HEK293 (cell line): ENCODE data around the gene DNAAF5.

Experiments
- CTCF ChIA-PET: fragments of 350-600 bp; formaldehyde crosslinking; extraction: SDS; loops from one replicate; lab custom pipeline; 2021; ENCODE audit warnings: antibody characterized with exemption; lab: Yijun Ruan, JAX
- POLR2A ChIA-PET: fragments of 300-600 bp; formaldehyde crosslinking; extraction: SDS; loops from one replicate; lab custom pipeline; 2020; ENCODE audit warnings: antibody characterized with exemption, inconsistent platforms; lab: Yijun Ruan, JAX
- H3K27ac ChIP-seq: fragments of 200-500 bp; sonication (Bioruptor generic); 2 replicates; pipeline ENCODE4 v1.5.1; 2014; ENCODE audit warnings: low read depth, low read length, control low read depth, inconsistent platforms; ENCODE audit errors: extremely low read depth
- H3K36me3 ChIP-seq, 2 experiments: fragments of 200-500 bp in 1 of 2; sonication (Bioruptor generic) in 1 of 2; 1 replicate in 1 of 2; 2 replicates in 1 of 2; pipeline ENCODE4 v1.5.1; 2014 to 2017; ENCODE audit warnings: inconsistent platforms in 2 of 2, low read length in 2 of 2; ENCODE audit not compliant: control insufficient read depth in 2 of 2, insufficient read depth in 1 of 2
- H3K4me1 ChIP-seq: fragments of 200-500 bp; sonication (Bioruptor generic); 2 replicates; pipeline ENCODE4 v1.5.1; 2014; ENCODE audit warnings: mild to moderate bottlenecking, low read length, inconsistent platforms; ENCODE audit not compliant: control insufficient read depth, insufficient read depth
- H3K4me3 ChIP-seq: 2 replicates; pipeline ENCODE4 v1.5.1; 2011; ENCODE audit warnings: low read depth, mild to moderate bottlenecking, control low read depth, low read length, moderate library complexity
- H3K9me3 ChIP-seq: fragments of 200-500 bp; sonication (Bioruptor generic); 2 replicates; pipeline ENCODE4 v1.5.1; 2014; ENCODE audit warnings: low read depth, low read length, inconsistent platforms; ENCODE audit not compliant: control insufficient read depth, insufficient read depth
- ATF2 ChIP-seq: fragments of 450-650 bp; formaldehyde crosslinking; IDR thresholded peaks from 2 replicates; pipeline ENCODE4 v1.5.1; 2016; ENCODE audit warnings: missing biosample characterization, missing genetic modification characterization, low read depth
- REPIN1 ChIP-seq: fragments of 450-650 bp; formaldehyde crosslinking; IDR thresholded peaks from 2 replicates; pipeline ENCODE4 v1.5.1; 2017; ENCODE audit warnings: missing biosample characterization, missing genetic modification characterization, low read depth
- SALL2 ChIP-seq: fragments of 450-650 bp; formaldehyde crosslinking; IDR thresholded peaks from 2 replicates; pipeline ENCODE4 v1.5.0; 2017; ENCODE audit warnings: missing biosample characterization, mild to moderate bottlenecking, missing genetic modification characterization, borderline replicate concordance
- SCRT2 ChIP-seq: fragments of 450-650 bp; formaldehyde crosslinking; IDR thresholded peaks from 2 replicates; pipeline ENCODE4 v1.5.1; 2016; ENCODE audit warnings: missing biosample characterization, missing genetic modification characterization
- ZBTB20 ChIP-seq: fragments of 450-650 bp; formaldehyde crosslinking; IDR thresholded peaks from 2 replicates; pipeline ENCODE4 v1.5.1; 2016; ENCODE audit warnings: missing biosample characterization, missing genetic modification characterization
- ZBTB21 ChIP-seq: fragments of 450-650 bp; formaldehyde crosslinking; IDR thresholded peaks from 2 replicates; pipeline ENCODE4 v1.5.1; 2017; ENCODE audit warnings: missing biosample characterization, missing genetic modification characterization
- ZBTB6 ChIP-seq: fragments of 450-650 bp; formaldehyde crosslinking; IDR thresholded peaks from 2 replicates; pipeline ENCODE4 v1.5.1; 2017; ENCODE audit warnings: missing biosample characterization, missing genetic modification characterization
- ZBTB7A ChIP-seq: fragments of 450-650 bp; formaldehyde crosslinking; IDR thresholded peaks from 2 replicates; pipeline ENCODE4 v1.5.1; 2016; ENCODE audit warnings: low read depth, missing biosample characterization, missing genetic modification characterization
- ZFP3 ChIP-seq: fragments of 450-650 bp; formaldehyde crosslinking; IDR thresholded peaks from 2 replicates; pipeline ENCODE4 v1.5.1; 2016; ENCODE audit warnings: low read depth, missing biosample characterization, missing genetic modification characterization
- ZNF138 ChIP-seq: fragments of 450-650 bp; formaldehyde crosslinking; IDR thresholded peaks from 2 replicates; pipeline ENCODE4 v1.5.1; 2016; ENCODE audit warnings: missing biosample characterization, missing genetic modification characterization, borderline replicate concordance
- ZNF155 ChIP-seq: fragments of 450-650 bp; formaldehyde crosslinking; IDR thresholded peaks from 2 replicates; pipeline ENCODE4 v1.5.1; 2016; ENCODE audit warnings: missing biosample characterization, missing genetic modification characterization
- ZNF2 ChIP-seq: fragments of 450-650 bp; formaldehyde crosslinking; IDR thresholded peaks from 2 replicates; pipeline ENCODE4 v1.5.1; 2016; ENCODE audit warnings: missing biosample characterization, missing genetic modification characterization
- ZNF211 ChIP-seq: fragments of 450-650 bp; formaldehyde crosslinking; IDR thresholded peaks from 2 replicates; pipeline ENCODE4 v1.5.1; 2016; ENCODE audit warnings: low read depth, missing biosample characterization, missing genetic modification characterization
- ZNF223 ChIP-seq: fragments of 450-650 bp; formaldehyde crosslinking; IDR thresholded peaks from 2 replicates; pipeline ENCODE4 v1.5.1; 2016; ENCODE audit warnings: missing biosample characterization, missing genetic modification characterization
- ZNF266 ChIP-seq: fragments of 450-650 bp; formaldehyde crosslinking; IDR thresholded peaks from 2 replicates; pipeline ENCODE4 v1.5.1; 2016; ENCODE audit warnings: missing biosample characterization, missing genetic modification characterization, low read depth
- ZNF311 ChIP-seq: fragments of 450-650 bp; formaldehyde crosslinking; IDR thresholded peaks from 2 replicates; pipeline ENCODE4 v1.5.1; 2017; ENCODE audit warnings: missing biosample characterization, missing genetic modification characterization, borderline replicate concordance
- ZNF350 ChIP-seq: fragments of 450-650 bp; formaldehyde crosslinking; IDR thresholded peaks from 2 replicates; pipeline ENCODE4 v1.5.0; 2017; ENCODE audit warnings: missing biosample characterization, mild to moderate bottlenecking, missing genetic modification characterization
- ZNF354C ChIP-seq: fragments of 450-650 bp; formaldehyde crosslinking; IDR thresholded peaks from 2 replicates; pipeline ENCODE4 v1.5.1; 2016; ENCODE audit warnings: missing biosample characterization, missing genetic modification characterization, low read depth, borderline replicate concordance
- ZNF555 ChIP-seq: fragments of 450-650 bp; formaldehyde crosslinking; conservative IDR thresholded peaks from 2 replicates; pipeline ENCODE4 v1.5.1; 2017; ENCODE audit warnings: missing biosample characterization, mild to moderate bottlenecking, missing genetic modification characterization, inconsistent platforms
- ZNF558 ChIP-seq: fragments of 450-650 bp; formaldehyde crosslinking; IDR thresholded peaks from 2 replicates; pipeline ENCODE4 v1.5.1; 2016; ENCODE audit warnings: missing biosample characterization, missing genetic modification characterization
- ZNF677 ChIP-seq: fragments of 450-650 bp; IDR thresholded peaks from 2 replicates; pipeline ENCODE4 v1.5.0; 2018; ENCODE audit warnings: missing biosample characterization, mild to moderate bottlenecking, missing genetic modification characterization, moderate library complexity
- ZNF704 ChIP-seq: fragments of 450-650 bp; formaldehyde crosslinking; IDR thresholded peaks from 2 replicates; pipeline ENCODE4 v1.5.1; 2016; ENCODE audit warnings: missing biosample characterization, missing genetic modification characterization
- ZSCAN4 ChIP-seq: fragments of 450-650 bp; formaldehyde crosslinking; IDR thresholded peaks from 2 replicates; pipeline ENCODE4 v1.5.1; 2017; ENCODE audit warnings: missing biosample characterization, missing genetic modification characterization
- TF ChIP-seq, protein P1 (sequence below): fragments of 450-650 bp; formaldehyde crosslinking; IDR thresholded peaks from 2 replicates; pipeline ENCODE4 v1.5.1; 2016; ENCODE audit warnings: missing biosample characterization, missing genetic modification characterization
- TF ChIP-seq, protein P2 (sequence below): fragments of 450-650 bp; formaldehyde crosslinking; IDR thresholded peaks from 2 replicates; pipeline ENCODE4 v1.5.1; 2016; ENCODE audit warnings: missing biosample characterization, missing genetic modification characterization

Gene DNAAF5

DNA sequence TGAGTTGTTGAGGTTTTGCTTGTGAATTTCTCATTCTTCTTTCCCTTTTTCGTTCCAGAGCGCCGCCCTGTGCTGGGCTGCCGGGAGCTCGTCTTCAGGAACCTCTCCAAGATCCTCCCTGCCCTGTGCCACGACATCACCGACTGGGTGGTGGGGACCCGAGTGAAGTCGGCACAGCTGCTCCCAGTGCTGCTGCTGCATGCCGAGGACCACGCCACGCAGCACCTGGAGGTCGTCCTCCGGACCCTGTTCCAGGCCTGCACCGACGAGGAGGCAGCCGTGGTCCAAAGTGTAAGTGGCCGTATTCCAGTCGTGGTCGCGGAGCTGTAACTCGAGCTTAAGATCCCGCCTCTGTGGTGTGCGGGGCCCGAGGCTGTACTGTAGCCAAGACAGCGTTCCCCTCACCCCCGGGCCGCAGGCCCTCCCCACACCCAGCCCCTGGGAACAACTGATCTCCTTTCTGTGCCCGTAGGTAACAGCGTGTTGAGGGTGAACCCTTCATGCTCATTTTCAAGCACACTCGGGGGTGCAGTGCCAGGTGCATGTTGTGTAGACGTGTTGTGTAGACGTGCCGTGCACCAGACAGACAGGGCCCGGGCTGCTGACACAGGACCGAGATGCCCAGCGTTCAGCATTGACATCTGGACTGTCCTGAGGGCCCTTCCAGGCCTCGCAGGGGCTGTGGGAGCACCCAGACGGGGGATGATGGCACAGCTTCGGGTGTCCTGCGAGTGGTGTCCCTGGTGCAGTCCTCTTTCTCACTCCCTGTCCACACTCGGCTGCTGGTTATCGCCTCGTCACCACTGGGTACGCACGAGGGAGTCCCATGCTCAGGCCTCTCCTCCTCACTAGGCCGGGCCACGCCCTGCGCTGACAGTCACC is 28.3 kb downstream of the DNAAF5 start:
- CTCF ChIA-PET, result no interaction called here
- TF ChIP-seq ZNF354C (tag by site-specific recombination) (no peak), SALL2 (tag by site-specific recombination) (no peak), ZBTB21 (tag by site-specific recombination) (no peak), ZBTB6 (tag by site-specific recombination) (no peak), ZSCAN4 (no peak), ZNF223 (tag by site-specific recombination) (no peak), ZNF138 (no peak)
- TF ChIP-seq, protein P1, sequence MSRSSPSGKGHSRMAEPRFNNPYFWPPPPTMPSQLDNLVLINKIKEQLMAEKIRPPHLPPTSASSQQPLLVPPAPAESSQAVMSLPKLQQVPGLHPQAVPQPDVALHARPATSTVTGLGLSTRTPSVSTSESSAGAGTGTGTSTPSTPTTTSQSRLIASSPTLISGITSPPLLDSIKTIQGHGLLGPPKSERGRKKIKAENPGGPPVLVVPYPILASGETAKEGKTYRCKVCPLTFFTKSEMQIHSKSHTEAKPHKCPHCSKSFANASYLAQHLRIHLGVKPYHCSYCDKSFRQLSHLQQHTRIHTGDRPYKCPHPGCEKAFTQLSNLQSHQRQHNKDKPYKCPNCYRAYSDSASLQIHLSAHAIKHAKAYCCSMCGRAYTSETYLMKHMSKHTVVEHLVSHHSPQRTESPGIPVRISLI (tag by site-specific recombination), result no peak
- TF ChIP-seq, protein P2, sequence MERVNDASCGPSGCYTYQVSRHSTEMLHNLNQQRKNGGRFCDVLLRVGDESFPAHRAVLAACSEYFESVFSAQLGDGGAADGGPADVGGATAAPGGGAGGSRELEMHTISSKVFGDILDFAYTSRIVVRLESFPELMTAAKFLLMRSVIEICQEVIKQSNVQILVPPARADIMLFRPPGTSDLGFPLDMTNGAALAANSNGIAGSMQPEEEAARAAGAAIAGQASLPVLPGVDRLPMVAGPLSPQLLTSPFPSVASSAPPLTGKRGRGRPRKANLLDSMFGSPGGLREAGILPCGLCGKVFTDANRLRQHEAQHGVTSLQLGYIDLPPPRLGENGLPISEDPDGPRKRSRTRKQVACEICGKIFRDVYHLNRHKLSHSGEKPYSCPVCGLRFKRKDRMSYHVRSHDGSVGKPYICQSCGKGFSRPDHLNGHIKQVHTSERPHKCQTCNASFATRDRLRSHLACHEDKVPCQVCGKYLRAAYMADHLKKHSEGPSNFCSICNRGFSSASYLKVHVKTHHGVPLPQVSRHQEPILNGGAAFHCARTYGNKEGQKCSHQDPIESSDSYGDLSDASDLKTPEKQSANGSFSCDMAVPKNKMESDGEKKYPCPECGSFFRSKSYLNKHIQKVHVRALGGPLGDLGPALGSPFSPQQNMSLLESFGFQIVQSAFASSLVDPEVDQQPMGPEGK (tag by site-specific recombination), result no peak
- peaks cover 5 to 79% of the 10 kb centered on the region in 2 experiments; a peak in 2 of 3 replicates for H3K36me3 ChIP-seq

DNA sequence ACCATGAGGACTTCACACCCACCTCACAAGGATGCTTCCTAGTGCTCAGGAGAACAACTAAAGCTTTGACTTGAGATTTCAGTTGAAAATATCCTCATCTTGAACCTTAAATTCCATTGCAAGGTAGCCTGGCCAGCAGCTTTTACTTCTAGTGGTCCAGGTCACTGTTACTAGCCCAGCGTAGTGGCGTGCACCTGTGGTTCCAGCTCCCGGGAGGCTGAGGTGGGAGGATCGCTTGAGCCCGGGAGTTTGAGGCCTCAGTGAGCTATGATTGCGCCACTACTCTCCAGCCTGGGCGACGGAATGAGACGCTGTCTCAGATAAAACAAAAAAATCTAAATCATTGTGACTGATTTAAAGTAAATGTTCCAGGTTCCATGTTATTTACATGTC is 28.9 kb downstream of the DNAAF5 start:
- H3K36me3 ChIP-seq, result peaks cover 5 to 80% of the 10 kb centered on the region in 2 experiments; a peak in 2 of 3 replicates
- TF ChIP-seq ZNF558 (tag by site-specific recombination) (no peak), ZNF211 (tag by site-specific recombination) (no peak), ZNF155 (no peak), ZBTB7A (tag by site-specific recombination) (no peak), ZNF266 (tag by site-specific recombination) (no peak), ZNF704 (tag by site-specific recombination) (no peak), ZNF311 (tag by site-specific recombination) (no peak), REPIN1 (tag by site-specific recombination) (no peak), SCRT2 (tag by site-specific recombination) (no peak), ZNF350 (tag by site-specific recombination) (no peak), ZNF2 (tag by site-specific recombination) (no peak), ZFP3 (no peak), ZNF555 (tag by site-specific recombination) (no peak), ZBTB20 (no peak), ZNF677 (no peak), ATF2 (tag by site-specific recombination) (no peak)
- TF ChIP-seq, all 188 proteins: peak for 0
- no peaks in the 10 kb centered on the region for H3K9me3 ChIP-seq
- CTCF ChIA-PET, result interaction anchor here (0.7 kb wide), 1 partner anchor 615 kb away, joined by 3 read pairs; no protein-coding TSS in a partner anchor
- no peak overlapping the region for H3K27ac ChIP-seq
- POLR2A ChIA-PET, result no interaction called here
- H3K4me1 ChIP-seq, result no peaks in the 10 kb centered on the region
- no peak overlapping the region for H3K4me3 ChIP-seq

More for the DNA sequence above, 28.3 kb downstream of the DNAAF5 start:
- no peaks in the 10 kb centered on the region for H3K9me3 ChIP-seq
- POLR2A ChIA-PET, result no interaction called here
- no peaks in the 10 kb centered on the region for H3K4me1 ChIP-seq
- H3K27ac ChIP-seq, result no peak overlapping the region
- no peak overlapping the region for H3K4me3 ChIP-seq
